ENCODE measurements around the gene GATA1.

Gene GATA1

DNA sequence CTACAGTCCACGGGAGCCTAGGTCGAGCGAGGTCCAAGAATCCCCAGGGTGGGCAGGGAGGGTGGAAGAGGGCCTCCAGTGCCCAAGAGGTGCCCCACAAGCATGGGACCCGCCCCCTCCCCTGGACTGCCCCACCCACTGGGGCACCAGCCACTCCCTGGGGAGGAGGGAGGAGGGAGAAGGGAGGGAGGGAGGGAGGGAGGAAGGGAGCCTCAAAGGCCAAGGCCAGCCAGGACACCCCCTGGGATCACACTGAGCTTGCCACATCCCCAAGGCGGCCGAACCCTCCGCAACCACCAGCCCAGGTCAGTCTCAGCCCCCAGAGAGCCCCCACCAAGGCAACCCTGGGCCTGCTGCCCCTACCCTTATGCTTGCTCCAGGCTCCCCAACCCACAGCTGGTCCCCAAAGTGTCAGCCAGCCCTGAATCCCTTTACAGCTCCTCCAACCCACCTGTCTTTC is at the start of gene GATA1:
Gene GATA1 (plus strand): TSS at position 250 of the 460 bp plus-strand sequence. CDS start 4,520 bp downstream, outside the sequence.
- DNase-seq (ENCODE audit: low spot score) = no peak

- no peak for DNase-seq (ENCODE audit: low spot score)
These were observed 49.5 kb upstream of the GATA1 start for GRCh38 chrX:48736878-48737212.

- DNase-seq (ENCODE audit: low spot score) = peak; percentile 91
These were observed 49.0 kb upstream of the GATA1 start for GRCh38 chrX:48737213-48737938.

DNA sequence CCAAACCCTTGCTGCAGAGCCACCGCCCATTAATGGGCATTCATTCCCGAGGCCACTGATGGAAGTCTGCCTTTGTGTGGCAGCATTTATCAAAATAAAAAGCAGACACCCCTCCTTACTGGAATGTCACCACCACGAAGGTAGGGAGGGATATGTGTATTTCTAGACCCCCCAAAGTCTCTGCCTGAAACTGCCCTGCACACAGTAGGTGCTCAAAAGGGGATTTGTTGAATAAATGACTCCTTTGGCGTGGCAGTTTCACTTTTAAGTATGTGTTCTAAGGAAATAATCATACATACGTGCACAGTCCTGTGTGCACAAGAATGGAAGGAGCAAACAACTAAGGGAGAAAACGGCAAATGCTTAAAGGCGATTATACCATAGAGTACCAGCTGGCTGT is 48.5 kb upstream of the GATA1 start:
- DNase-seq (ENCODE audit: low spot score) = no peak

DNA sequence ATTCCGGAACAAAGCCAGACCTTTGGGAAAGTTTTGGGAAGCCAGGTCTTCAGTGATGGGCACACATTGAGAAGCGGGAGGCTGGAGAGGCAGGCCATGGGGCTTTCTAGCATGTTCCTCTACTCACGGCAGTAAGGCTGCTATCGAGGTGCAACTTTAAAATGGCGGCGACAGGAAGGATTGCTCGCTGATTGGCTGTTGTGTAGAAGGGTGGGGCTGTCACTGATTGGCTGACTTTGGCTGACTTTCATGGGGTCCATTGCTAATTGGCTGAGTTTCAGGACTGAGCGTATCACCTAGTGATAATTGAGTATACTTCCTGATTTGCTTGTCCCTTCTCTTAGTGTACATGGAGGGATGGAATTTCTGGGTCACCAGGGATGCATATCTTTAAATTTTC is 44.6 kb upstream of the GATA1 start:
- DNase-seq (ENCODE audit: low spot score) = no peak

GRCh38 chrX:48745222-48745621 is 41.2 kb upstream of the GATA1 start:
- DNase-seq (ENCODE audit: low spot score) = no peak

DNA sequence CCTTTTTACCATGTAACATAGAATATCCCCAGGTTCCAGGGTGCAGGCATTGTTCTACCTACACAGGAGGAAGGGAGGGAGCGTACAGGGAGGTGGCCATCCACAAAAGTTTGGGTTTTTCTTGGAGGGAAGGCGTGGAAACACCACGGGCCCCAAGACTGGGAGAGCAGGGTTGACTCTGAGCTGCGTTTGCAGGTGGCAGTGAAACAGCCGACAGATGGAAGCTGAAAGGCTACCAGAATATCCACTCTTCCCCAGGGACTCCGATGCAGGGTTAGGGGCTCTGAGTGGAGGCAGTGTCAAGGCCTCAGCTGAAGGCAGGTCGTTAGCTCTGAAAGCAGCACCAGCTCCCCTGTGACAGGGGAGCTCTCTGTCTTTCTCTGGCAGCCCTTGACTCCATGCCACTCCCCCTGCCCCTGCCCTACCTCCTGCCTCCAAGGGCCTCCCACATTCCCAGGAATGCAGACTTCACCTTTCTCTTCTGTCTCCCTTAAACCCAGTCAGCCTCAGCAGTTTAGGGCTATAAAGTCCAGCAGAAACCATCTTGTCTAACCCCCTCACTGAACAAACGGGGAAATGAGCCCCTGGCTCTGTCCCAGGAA is 38.9 kb upstream of the GATA1 start:
- DNase-seq (ENCODE audit: low spot score) = no peak

DNA sequence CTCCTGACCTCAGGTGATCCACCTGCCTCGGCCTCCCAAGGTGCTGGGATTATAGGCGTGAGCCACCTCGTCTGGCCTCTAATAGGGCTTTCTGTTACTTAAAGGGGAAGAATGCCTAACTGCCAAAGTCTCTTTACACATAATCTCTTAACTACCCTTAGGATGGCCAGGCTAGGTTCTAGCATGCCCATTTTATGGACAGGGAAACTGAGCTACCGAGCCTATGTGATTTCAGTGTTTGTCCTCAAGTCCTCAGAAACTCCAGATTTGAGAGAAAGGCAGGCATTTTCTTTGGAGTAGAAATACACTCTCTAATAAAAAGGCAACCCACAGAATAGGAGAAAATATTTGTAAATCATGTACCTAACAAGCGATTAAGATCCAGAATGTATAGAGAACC is 37.2 kb upstream of the GATA1 start:
- no peak for DNase-seq (ENCODE audit: low spot score)

DNA sequence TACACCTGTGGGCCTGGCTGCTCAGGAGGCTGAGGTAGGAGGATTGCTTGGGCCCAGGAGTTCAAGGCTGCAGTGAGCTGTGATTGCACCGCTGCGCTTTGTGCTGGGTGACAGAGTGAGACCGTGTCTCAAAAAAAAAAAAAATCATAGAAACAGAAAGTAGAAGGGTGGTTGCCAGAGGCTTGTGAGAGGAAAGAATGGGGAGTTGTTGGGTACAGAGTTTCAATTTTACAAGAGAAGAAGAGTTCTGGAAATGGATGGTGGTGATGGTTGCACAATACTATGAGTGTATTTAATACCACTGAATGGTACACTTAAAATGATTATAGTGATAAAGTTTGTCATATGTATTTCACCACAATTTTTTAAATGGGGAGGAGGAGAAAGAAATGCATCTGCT is 35.0 kb upstream of the GATA1 start:
- no peak for DNase-seq (ENCODE audit: low spot score)

GRCh38 chrX:48752498-48752897 is 33.9 kb upstream of the GATA1 start:
- DNase-seq (ENCODE audit: low spot score) = no peak

DNA sequence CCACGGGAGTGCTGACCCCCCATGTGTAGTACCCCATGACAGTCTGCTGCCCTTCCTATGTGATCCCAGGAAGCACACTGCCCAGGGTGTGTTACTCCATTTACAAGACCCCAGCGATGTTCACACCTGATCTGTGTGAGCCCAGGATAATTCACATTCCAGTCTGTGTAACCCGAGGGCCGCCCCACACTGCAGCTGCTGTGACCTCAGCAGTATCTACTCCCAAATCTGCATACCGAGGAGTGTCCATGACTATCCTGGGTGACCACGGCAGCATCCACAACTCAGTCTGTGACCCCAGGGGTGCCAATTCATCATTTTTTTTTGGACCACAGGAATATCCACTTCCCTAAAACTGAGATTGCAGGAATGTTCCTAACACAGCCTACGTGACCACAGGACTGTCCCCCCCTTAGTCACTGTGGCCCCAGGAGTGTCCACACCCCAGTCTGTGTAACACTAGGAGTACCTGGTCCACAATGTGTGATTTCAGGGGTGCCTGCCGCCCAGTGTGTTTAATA is 32.6 kb upstream of the GATA1 start:
- no peak for DNase-seq (ENCODE audit: low spot score)

- no peak for DNase-seq (ENCODE audit: low spot score)
These were observed 32.2 kb upstream of the GATA1 start for GRCh38 chrX:48754238-48754637.

DNA sequence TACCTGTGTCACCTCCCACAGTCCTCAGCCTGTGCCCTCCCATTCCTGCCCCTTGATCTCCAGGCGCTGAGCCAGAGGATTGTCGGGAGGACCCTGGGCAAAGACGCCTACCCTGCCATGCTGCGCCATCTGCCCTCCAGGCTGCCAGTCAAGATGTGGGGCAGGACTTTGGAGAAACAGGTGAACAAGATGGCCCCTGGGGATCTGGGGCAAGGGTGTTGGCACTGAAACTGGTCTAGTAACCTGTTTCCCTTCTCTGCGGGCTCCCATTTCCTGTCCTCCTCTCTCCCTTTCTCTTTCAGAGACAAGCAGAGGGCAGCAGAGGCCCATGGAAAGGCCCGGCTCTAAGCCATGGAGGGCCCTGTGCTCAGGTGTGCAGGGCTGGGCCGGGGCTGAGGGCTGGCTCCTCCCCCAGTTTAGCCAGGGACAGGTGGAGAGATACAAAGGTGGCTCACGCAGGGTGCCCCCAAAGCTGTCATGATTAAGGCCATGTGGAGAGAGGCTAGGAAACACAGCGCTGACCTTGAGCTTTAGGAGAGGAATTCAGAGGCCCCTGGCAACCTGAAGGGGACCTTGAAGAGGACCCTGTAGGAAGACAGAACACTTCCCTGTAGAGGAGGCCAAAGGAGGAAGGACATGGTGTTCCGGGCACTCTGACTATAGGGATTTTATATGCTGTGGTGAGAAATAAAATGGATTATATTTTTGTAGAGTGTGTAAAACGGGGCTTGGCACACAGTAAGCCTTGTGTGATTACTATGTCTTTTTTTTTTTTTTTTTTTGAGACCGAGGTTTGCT is 24.5 kb upstream of the GATA1 start, which contains the start of gene GLOD5:
Gene GLOD5 (plus strand): TSS at position 74 of the 798 bp plus-strand sequence. CDS start 44 bp downstream, at position 118.
- DNase-seq (ENCODE audit: low spot score) = no peak

- DNase-seq (ENCODE audit: low spot score) = no peak
These were observed 17.2 kb upstream of the GATA1 start for GRCh38 chrX:48769230-48769629.

DNA sequence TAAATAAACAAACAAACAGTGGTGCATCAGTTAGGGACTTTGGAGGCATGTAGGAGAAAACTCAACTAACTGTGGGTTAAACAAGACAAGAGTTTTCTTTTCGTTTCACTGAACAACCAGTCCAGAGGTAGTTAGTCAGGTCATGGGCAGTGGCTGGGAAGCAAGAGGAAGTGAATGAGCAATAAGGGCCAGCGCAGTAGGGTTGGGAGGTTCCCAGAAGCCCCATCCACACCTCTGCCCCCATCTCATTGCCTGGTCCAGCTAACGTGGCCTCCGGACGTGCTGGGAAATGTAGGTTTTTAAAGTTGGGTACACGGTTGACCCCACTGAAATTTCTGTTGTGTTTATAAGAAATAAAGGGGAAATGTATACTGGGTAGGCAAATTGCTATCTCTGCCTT is 16.1 kb upstream of the GATA1 start:
- DNase-seq (ENCODE audit: low spot score) = no peak

DNA sequence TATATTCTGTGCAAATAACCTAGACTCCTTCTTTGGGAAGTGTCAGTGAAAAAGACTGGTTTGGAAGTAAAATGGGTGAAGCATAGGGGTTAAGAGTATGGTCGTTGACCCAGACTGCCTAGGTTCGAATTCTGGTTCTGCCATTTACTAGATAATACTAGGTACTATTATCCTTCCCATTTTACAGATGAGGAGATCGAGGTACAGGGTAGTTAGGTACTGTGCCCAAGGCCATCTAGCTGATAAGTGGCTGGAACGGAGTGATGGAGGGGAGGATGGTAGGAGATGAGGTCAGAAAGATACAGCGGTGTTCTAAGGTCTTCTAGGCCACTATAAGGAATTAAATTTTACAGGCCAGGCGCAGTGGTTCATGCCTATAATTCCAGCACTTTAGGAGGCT is 13.8 kb upstream of the GATA1 start:
- DNase-seq (ENCODE audit: low spot score) = no peak

- DNase-seq (ENCODE audit: low spot score) = no peak
These were observed 9.5 kb upstream of the GATA1 start for GRCh38 chrX:48776818-48777439.

DNA sequence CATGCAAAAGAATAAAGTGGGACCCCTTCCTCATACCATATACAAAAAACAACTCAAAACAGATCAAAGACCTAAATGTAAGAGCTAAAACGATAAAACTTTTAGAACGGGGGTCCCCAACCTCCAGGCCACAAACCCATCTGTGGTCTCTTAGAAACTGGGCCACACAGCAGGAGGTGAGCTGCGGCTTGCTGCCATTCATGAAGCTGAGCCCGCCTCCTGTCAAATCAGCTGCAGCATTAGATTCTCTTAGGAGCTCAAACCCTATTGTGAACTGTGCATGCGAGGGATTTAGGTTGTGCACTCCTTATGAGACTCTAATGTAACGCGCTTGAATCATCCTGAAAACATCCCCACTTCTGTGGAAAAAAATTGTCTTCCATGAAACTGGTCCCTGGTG is 7.0 kb upstream of the GATA1 start:
- DNase-seq (ENCODE audit: low spot score) = no peak

GRCh38 chrX:48781705-48782104 is 4.7 kb upstream of the GATA1 start:
- no peak for DNase-seq (ENCODE audit: low spot score)

DNA sequence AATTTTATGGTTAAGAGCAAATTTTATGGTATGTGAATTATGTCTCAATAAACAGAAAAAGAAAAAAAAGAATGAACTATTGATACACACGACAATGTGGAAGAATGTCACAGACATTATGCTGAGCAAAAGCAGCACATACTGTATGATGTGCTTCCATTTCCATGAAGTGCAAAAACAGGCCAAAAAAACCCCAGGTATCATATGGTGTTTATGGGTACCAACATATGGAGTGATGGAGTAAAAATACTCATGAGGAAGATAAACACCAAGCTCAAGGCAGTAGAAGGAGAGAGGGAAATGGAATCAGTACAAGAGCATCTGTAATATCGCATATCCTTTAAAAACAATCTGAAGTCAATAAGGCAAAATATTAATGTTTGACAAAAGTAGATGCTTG is 4.2 kb upstream of the GATA1 start:
- DNase-seq (ENCODE audit: low spot score) = no peak

- no peak for DNase-seq (ENCODE audit: low spot score)
These were observed 3.6 kb upstream of the GATA1 start for GRCh38 chrX:48782795-48783194.

DNA sequence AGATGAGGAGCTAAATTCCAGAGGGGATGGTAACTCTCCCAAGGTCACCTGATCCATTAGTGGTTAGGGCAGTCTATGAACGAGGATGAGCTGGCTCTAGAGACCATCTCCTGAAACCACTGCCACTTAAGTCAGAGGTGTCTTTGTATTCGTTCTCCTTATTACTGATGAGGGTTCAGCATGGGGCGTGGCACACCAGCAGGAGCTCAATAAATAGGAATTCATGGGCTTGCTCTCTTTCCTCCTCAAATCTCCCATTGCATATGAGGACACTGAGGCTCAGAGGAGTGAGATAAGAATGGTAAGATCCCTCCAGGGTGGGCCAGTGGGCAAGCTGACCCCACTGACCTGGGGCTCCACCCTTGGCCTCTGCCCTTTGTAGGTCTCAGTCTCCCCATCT is 1.7 kb upstream of the GATA1 start:
- no peak for DNase-seq (ENCODE audit: low spot score)
